Measurements from ENCODE around the gene PAX7. TPM values are rescaled to one million over a fixed set of nuclear protein-coding genes. Genes with fewer than 3 reads are reported as not detected.

Gene PAX7
- total RNA-seq, 2 experiments from 2014 or later = not detected

DNA sequence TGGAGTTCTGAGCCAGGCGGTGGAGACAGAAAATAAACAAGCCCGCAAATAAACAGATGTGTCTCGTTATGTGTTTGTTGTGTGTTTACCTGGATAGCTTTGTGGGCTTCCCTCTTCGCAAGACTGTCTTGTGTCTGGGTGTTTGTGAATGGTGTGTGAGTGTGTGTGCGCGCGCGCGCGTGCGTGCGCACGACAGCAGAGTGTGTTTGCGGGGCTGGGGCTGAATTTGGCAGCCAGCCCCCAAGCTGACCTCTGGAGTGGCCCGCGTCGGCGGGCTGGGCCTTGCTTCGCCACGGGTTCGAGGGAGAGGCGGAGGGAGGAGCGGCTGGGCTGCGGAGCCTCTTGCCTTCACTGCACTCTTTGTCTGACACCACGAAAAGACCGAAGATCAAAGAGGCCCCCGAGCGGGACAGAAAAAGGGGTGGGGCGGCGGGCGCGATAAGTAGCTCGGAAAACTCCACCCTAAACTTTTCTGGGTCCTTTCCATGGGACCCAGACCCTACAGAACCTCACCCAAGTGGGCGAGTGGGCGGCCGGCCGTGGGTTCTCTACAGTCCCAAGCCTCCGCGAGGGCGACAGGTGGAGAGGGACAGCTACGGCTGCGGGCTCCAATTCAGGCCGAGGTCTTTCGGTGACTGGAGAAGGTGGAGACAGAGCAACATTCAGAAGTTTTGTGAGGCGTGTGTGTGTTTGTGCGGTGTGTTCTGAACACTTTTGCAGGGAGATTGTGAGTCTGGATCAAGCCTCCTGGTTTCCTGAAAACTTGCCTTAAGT, 14.5 kb downstream of the PAX7 start:
- TF ChIP-seq, protein P1, sequence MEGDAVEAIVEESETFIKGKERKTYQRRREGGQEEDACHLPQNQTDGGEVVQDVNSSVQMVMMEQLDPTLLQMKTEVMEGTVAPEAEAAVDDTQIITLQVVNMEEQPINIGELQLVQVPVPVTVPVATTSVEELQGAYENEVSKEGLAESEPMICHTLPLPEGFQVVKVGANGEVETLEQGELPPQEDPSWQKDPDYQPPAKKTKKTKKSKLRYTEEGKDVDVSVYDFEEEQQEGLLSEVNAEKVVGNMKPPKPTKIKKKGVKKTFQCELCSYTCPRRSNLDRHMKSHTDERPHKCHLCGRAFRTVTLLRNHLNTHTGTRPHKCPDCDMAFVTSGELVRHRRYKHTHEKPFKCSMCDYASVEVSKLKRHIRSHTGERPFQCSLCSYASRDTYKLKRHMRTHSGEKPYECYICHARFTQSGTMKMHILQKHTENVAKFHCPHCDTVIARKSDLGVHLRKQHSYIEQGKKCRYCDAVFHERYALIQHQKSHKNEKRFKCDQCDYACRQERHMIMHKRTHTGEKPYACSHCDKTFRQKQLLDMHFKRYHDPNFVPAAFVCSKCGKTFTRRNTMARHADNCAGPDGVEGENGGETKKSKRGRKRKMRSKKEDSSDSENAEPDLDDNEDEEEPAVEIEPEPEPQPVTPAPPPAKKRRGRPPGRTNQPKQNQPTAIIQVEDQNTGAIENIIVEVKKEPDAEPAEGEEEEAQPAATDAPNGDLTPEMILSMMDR (IDR thresholded peaks at IDR 0.05) = no peak
- H3K4me1 Mint-ChIP-seq (ENCODE audit: low read depth) = peaks cover 63% of the 10 kb centered on the region
- ChIA-PET POLR2A (interaction anchor here (0.7 kb wide), 1 partner anchor 12 kb away, joined by 3 read pairs; no protein-coding TSS in a partner anchor), CTCF (no interaction called here)
- Histone ChIP-seq H3K4me1 (ENCODE audit: insufficient read depth, low read length) (peaks cover 45% of the 10 kb centered on the region), H3K27me3 (ENCODE audit: control insufficient read depth in 1 of 2, insufficient read depth in 2 of 2, low read length in 2 of 2) (peaks cover 73 to 92% of the 10 kb centered on the region in 2 experiments), H3K9me3 (ENCODE audit: control insufficient read depth in 1 of 2, insufficient read depth in 1 of 2, low read length in 2 of 2) (peaks cover 0 to 29% of the 10 kb centered on the region in 2 experiments), H3K4me3 (ENCODE audit: low read length) (no peak overlapping the region), H3K27ac (ENCODE audit: low read depth in 1 of 2, low read length in 2 of 2) (no peak overlapping the region), H3K36me3 (ENCODE audit: insufficient read depth, low read length) (no peaks in the 10 kb centered on the region)
- intact Hi-C loops (cut with DNase I, micrococcal nuclease) = no loop called here
- peak overlapping the region; percentile 48 for H3K4me3 Mint-ChIP-seq
- ATAC-seq (ENCODE audit: poor library complexity) (peak; percentile 46), DNase-seq (peak in 3 of 14 experiments; percentile 31 to 47 (median 39))
- peaks cover 91% of the 10 kb centered on the region for H3K27me3 Mint-ChIP-seq
- no peak overlapping the region for H3K27ac Mint-ChIP-seq
- H3K9me3 Mint-ChIP-seq = no peaks in the 10 kb centered on the region
- H3K36me3 Mint-ChIP-seq (ENCODE audit: low read depth) = no peaks in the 10 kb centered on the region

DNA sequence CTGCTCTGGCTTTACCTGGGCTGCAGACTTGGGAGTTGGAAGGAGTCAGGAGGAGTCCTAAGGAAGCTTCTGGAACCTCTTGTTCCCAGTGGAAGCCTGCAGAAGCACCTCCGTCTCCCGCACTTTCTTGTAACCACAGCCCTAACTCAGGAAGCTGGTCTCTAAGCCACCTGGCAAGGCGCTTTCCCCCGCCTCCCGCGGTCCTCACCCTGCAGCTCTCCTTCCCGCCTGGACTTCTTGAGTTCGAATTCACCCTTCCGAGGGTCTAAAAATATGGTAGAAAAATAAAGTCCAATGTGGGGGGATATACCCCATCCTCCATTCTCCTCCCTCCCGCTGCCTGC, 15.1 kb downstream of the PAX7 start:
- Mint-ChIP-seq H3K27ac (no peak overlapping the region), H3K9me3 (no peaks in the 10 kb centered on the region), H3K4me3 (no peak overlapping the region), H3K36me3 (ENCODE audit: low read depth) (no peaks in the 10 kb centered on the region), H3K4me1 (ENCODE audit: low read depth) (peaks cover 58% of the 10 kb centered on the region), H3K27me3 (peaks cover 91% of the 10 kb centered on the region)
- Histone ChIP-seq H3K9me3 (ENCODE audit: control insufficient read depth in 1 of 2, insufficient read depth in 1 of 2, low read length in 2 of 2) (peaks cover 0 to 31% of the 10 kb centered on the region in 2 experiments), H3K27ac (ENCODE audit: low read depth in 1 of 2, low read length in 2 of 2) (no peak overlapping the region), H3K4me3 (ENCODE audit: low read length) (no peak overlapping the region), H3K4me1 (ENCODE audit: insufficient read depth, low read length) (peaks cover 44% of the 10 kb centered on the region), H3K36me3 (ENCODE audit: insufficient read depth, low read length) (no peaks in the 10 kb centered on the region), H3K27me3 (ENCODE audit: control insufficient read depth in 1 of 2, insufficient read depth in 2 of 2, low read length in 2 of 2) (peaks cover 71 to 91% of the 10 kb centered on the region in 2 experiments)
- ChIA-PET CTCF (no interaction called here), POLR2A (interaction anchor here (0.7 kb wide), 1 partner anchor 12 kb away, joined by 3 read pairs; no protein-coding TSS in a partner anchor)
- TF ChIP-seq, protein P1 (IDR thresholded peaks at IDR 0.05) = no peak
- intact Hi-C loops (cut with DNase I, micrococcal nuclease) = no loop called here
- DNase-seq = no peak
- no peak for ATAC-seq (ENCODE audit: poor library complexity)

DNA sequence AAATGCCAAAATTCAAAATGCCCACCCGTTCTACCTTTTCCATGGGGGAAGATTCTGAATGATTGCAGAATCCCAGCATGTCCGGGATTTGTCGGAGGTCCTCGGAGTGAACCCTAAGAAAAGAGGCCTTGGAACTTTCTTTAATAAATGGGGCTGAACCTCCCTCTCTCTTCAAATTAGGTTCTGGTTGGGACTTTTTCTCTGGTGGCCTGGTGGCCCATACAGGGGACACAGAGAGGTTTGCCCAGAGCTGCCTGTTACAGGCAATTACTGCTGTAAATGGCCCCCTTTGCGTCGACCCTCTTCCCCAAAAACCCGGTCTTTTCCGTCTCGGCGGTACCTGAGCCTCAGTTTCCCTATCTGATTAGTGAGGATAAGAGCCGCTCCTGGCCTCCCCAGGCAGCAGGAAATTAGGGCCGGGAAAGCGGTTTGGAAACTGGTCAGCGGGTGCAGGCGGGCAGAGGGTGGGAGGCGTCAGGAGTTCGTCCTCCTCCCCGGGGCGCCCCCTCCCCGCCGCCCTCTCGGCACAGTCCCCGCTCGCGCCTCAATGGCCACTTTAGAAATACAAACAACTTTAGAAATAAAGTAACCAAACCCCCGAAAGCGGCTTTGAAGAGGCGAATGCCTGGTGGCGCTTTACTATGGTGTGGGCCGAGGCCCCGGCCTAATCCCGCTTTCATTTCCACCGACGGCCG, 15.6 kb downstream of the PAX7 start:
- no peaks in the 10 kb centered on the region for H3K36me3 Mint-ChIP-seq (ENCODE audit: low read depth)
- Histone ChIP-seq H3K36me3 (ENCODE audit: insufficient read depth, low read length) (no peaks in the 10 kb centered on the region), H3K4me1 (ENCODE audit: insufficient read depth, low read length) (peaks cover 44% of the 10 kb centered on the region), H3K27me3 (ENCODE audit: control insufficient read depth in 1 of 2, insufficient read depth in 2 of 2, low read length in 2 of 2) (peaks cover 66 to 86% of the 10 kb centered on the region in 2 experiments), H3K27ac (ENCODE audit: low read depth in 1 of 2, low read length in 2 of 2) (no peak overlapping the region), H3K4me3 (ENCODE audit: low read length) (peak overlapping the region; percentile 24), H3K9me3 (ENCODE audit: control insufficient read depth in 1 of 2, insufficient read depth in 1 of 2, low read length in 2 of 2) (peaks cover 0 to 27% of the 10 kb centered on the region in 2 experiments)
- DNase-seq (no peak), ATAC-seq (ENCODE audit: poor library complexity) (no peak)
- ChIA-PET CTCF (no interaction called here), POLR2A (no interaction called here)
- H3K27me3 Mint-ChIP-seq = peaks cover 89% of the 10 kb centered on the region
- intact Hi-C loops (cut with DNase I, micrococcal nuclease) = no loop called here
- peaks cover 54% of the 10 kb centered on the region for H3K4me1 Mint-ChIP-seq (ENCODE audit: low read depth)
- no peak overlapping the region for H3K27ac Mint-ChIP-seq
- no peak overlapping the region for H3K4me3 Mint-ChIP-seq
- TF ChIP-seq, protein P1 (IDR thresholded peaks at IDR 0.05) = no peak
- no peaks in the 10 kb centered on the region for H3K9me3 Mint-ChIP-seq
